Activated CD4-positive, alpha-beta T cell treated with anti-CD3 and anti-CD28 coated beads for 4 hours (primary cell): Measurements from ENCODE around the gene TMEM35B.
"Not testable (repeated sequence)": the region's sequence is repeated elsewhere in the genome, so short reads cannot be mapped to it uniquely, and the experiment has no call there.

Source experiments
- DNase-seq, 2 donors: peaks; one replicate each; pipeline ENCODE4 v3.0.0-alpha.2; 2020

The TMEM35B gene

GRCh38 chr1:34984793-34985608 lies at the start of gene TMEM35B:
TMEM35B (minus strand) TSS chr1:34985347; CDS start chr1:34985305, 42 bp downstream.
- DNase-seq = peak; percentile 74 to 75

GRCh38 chr1:35033346-35033745 lies 48.2 kb upstream of the TMEM35B start:
- DNase-seq = no peak

- no peak for DNase-seq
Measured at GRCh38 chr1:35032384-35032739, 47.2 kb upstream of the TMEM35B start.

GRCh38 chr1:35030756-35031446 lies 45.8 kb upstream of the TMEM35B start:
- DNase-seq = peak; percentile 41 to 44

GRCh38 chr1:35030338-35030737 lies 45.2 kb upstream of the TMEM35B start:
- no peak for DNase-seq

- no peak for DNase-seq
Measured at GRCh38 chr1:35029761-35030160, 44.6 kb upstream of the TMEM35B start.

GRCh38 chr1:35016406-35016805 lies 31.3 kb upstream of the TMEM35B start:
- DNase-seq = no peak

- DNase-seq = no peak
Measured at GRCh38 chr1:35014486-35014885, 29.3 kb upstream of the TMEM35B start.

- no peak for DNase-seq
Measured at GRCh38 chr1:35005711-35006110, 20.6 kb upstream of the TMEM35B start.

- DNase-seq = no peak
Measured at GRCh38 chr1:35001743-35002142, 16.6 kb upstream of the TMEM35B start.

GRCh38 chr1:34994878-34995277 lies 9.7 kb upstream of the TMEM35B start:
- DNase-seq = no peak

GRCh38 chr1:34988581-34988980 lies 3.4 kb upstream of the TMEM35B start:
- DNase-seq = no peak

GRCh38 chr1:34988147-34988546 lies 3.0 kb upstream of the TMEM35B start:
- DNase-seq = no peak

- DNase-seq = no peak
Measured at GRCh38 chr1:34987018-34987417, 1.9 kb upstream of the TMEM35B start.

GRCh38 chr1:34985609-34985904 lies 410 bp upstream of the TMEM35B start:
- DNase-seq = not testable (repeated sequence)

GRCh38 chr1:34984435-34984792 lies 733 bp downstream of the TMEM35B start:
- DNase-seq = no peak

GRCh38 chr1:34983700-34984355 lies 1.3 kb downstream of the TMEM35B start:
- no peak for DNase-seq

GRCh38 chr1:34982820-34983376 lies 2.2 kb downstream of the TMEM35B start:
- no peak for DNase-seq

GRCh38 chr1:34980715-34981114 lies 4.4 kb downstream of the TMEM35B start:
- DNase-seq = no peak

GRCh38 chr1:34978921-34979320 lies 6.2 kb downstream of the TMEM35B start:
- DNase-seq = no peak

GRCh38 chr1:34977858-34978257 lies 7.3 kb downstream of the TMEM35B start:
- no peak for DNase-seq

- DNase-seq = no peak
Measured at GRCh38 chr1:34977210-34977471, 8.0 kb downstream of the TMEM35B start.

GRCh38 chr1:34976384-34977209 lies 8.6 kb downstream of the TMEM35B start:
- DNase-seq = no peak
